ENCODE results near the gene UHRF1. TPM values are rescaled to one million over a fixed set of nuclear protein-coding genes. Genes with fewer than 3 reads are reported as not detected.

The UHRF1 gene
- total and polyA plus RNA-seq, 2 of the 13 experiments (the other 11 are each of a cell fraction or from before 2014, with no cell fraction given) = 6.8 to 78.4 TPM

DNA sequence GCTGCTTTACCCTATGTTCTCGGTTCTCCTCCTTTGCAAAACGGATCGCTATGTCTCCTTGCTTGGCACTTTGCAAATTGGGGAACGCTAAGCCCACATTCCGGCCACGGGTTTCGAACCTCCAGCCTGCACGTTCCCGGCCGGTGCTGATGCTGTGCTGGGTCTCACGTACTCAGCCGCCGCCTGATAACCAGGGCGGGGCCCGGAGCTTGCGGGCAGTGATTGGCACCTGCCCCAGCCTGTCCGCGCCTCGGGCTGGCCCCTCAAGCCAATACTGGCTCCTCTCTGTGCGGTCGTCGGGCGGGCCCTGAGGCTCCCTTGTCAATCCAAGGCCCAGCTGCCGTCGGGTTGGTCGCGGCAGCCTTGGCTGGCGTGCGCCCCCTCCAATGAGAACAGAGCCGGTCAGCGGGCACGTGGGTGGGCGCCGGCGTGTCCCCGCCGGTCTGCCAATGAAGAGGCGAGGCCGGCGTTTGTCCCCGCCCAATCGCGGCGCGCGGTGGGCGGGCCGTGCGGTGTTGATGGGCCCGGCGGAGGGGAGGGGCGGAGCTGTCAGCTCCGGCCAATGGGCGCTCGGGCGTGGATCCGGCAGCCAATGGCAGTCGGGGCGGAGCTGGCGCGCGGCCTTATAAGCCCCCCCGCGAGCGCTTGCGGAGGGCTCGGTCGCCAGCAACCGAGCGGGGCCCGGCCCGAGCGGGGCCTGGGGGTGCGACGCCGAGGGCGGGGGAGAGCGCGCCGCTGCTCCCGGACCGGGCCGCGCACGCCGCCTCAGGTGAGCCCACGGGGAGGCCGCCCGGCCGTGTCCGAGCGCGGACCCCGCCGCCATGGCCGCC, 59.4 kb downstream of the UHRF1 start, which contains the start of gene KDM4B (continued):
- TF ChIP-seq ZHX1 (CRISPR knock-in tag; IDR thresholded peaks at IDR 0.05; ENCODE audit: low read depth) = no peak
- no peak; the same call in 1 of the 2 replicates for TF ChIP-seq MLX (CRISPR knock-in tag; IDR thresholded peaks at IDR 0.05)
- TF ChIP-seq ZNF780A (CRISPR knock-in tag; IDR thresholded peaks at IDR 0.05) = no peak
- TF ChIP-seq, protein P1, sequence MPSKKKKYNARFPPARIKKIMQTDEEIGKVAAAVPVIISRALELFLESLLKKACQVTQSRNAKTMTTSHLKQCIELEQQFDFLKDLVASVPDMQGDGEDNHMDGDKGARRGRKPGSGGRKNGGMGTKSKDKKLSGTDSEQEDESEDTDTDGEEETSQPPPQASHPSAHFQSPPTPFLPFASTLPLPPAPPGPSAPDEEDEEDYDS (CRISPR knock-in tag; IDR thresholded peaks at IDR 0.05) = peak; percentile 95
- TF ChIP-seq ZNF784 (CRISPR knock-in tag; IDR thresholded peaks at IDR 0.05; ENCODE audit: borderline replicate concordance) = no peak; the same call in 1 of the 2 replicates
- no peak for TF ChIP-seq CBX2 (IDR thresholded peaks at IDR 0.05; ENCODE audit: low read depth, low read length)
- TF ChIP-seq CBX2 (CRISPR knock-in tag; IDR thresholded peaks at IDR 0.05; ENCODE audit: low read depth) = no peak
- no peak for TF ChIP-seq SKI (IDR thresholded peaks at IDR 0.05; ENCODE audit: partially characterized antibody)
- TF ChIP-seq, protein P2, sequence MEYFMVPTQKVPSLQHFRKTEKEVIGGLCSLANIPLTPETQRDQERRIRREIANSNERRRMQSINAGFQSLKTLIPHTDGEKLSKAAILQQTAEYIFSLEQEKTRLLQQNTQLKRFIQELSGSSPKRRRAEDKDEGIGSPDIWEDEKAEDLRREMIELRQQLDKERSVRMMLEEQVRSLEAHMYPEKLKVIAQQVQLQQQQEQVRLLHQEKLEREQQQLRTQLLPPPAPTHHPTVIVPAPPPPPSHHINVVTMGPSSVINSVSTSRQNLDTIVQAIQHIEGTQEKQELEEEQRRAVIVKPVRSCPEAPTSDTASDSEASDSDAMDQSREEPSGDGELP (IDR thresholded peaks at IDR 0.05; ENCODE audit: borderline replicate concordance, low read depth) = peak; percentile 44; the same call in 1 of the 2 replicates
- TF ChIP-seq NFRKB (IDR thresholded peaks at IDR 0.05) = no peak
- 0 out of 2 replicates have a peak, but pooled peaks have one; percentile 33 for TF ChIP-seq BCL6 (CRISPR knock-in tag; IDR thresholded peaks at IDR 0.05)
- TF ChIP-seq BHLHE40 (IDR thresholded peaks at IDR 0.05; ENCODE audit: low read length) = peak; percentile 84
- TF ChIP-seq ARID3A (IDR thresholded peaks at IDR 0.05; ENCODE audit: low read depth, low read length) = no peak
- no peak for TF ChIP-seq HNRNPH1 (optimal IDR thresholded peaks at IDR 0.05; ENCODE audit: low read depth, low read length)
- TF ChIP-seq ZNF101 (CRISPR knock-in tag; IDR thresholded peaks at IDR 0.05; ENCODE audit: borderline replicate concordance, low read depth) = no peak
- TF ChIP-seq EHMT2 (IDR thresholded peaks at IDR 0.05; ENCODE audit: borderline replicate concordance, low read depth, low read length) = no peak
- no peak; the same call in 1 of the 2 replicates for TF ChIP-seq MIER3 (CRISPR knock-in tag; IDR thresholded peaks at IDR 0.05; ENCODE audit: borderline replicate concordance)
- TF ChIP-seq ZSCAN22 (CRISPR knock-in tag; IDR thresholded peaks at IDR 0.05) = no peak
- no peak for TF ChIP-seq ZNF329 (CRISPR knock-in tag; IDR thresholded peaks at IDR 0.05; ENCODE audit: low read depth)
- no peak for TF ChIP-seq AHR (CRISPR knock-in tag; IDR thresholded peaks at IDR 0.05)
- TF ChIP-seq ZNF34 (CRISPR knock-in tag; IDR thresholded peaks at IDR 0.05; ENCODE audit: borderline replicate concordance) = no peak
- TF ChIP-seq TCF7 (IDR thresholded peaks at IDR 0.05; ENCODE audit: low read depth) = no peak
- no peak for TF ChIP-seq MTF1 (CRISPR knock-in tag; IDR thresholded peaks at IDR 0.05)
